HS-27A (cell line): ENCODE results near the gene CCDC127.
A peak's percentile ranks its signal among the peaks of the same experiment; 100 is the strongest.
"Not testable (repeated sequence)": the region's sequence is repeated elsewhere in the genome, so short reads cannot be mapped to it uniquely, and the experiment has no call there.

Experiments
- DNase-seq: peaks from one replicate; pipeline ENCODE4 v3.0.0-alpha.2; 2012; ENCODE audit warnings: low read depth, missing footprints

Gene CCDC127

DNA sequence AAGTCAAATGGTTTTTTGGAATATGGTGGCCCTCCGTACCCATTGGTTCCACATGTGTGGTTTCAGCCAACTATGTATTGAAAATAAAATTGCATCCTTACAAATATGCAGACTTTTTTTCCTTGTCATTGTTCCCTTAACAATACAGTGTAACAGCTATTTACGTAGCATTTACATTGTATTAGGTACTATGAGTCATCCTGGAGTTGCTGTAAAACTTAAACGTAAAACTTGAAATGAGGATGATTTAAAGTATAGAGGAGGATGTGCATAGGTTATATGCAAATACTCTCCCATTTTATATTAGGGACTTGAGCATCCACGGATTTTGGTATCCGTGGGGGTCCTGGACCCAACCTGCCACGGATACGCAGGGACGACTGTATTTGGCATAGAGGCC lies 16.5 kb upstream of the CCDC127 start:
- no peak for DNase-seq

- not testable (repeated sequence) for DNase-seq
Measured at GRCh38 chr5:233426-233825, 15.5 kb upstream of the CCDC127 start.

GRCh38 chr5:231661-232060 lies 13.7 kb upstream of the CCDC127 start:
- DNase-seq: no peak

DNA sequence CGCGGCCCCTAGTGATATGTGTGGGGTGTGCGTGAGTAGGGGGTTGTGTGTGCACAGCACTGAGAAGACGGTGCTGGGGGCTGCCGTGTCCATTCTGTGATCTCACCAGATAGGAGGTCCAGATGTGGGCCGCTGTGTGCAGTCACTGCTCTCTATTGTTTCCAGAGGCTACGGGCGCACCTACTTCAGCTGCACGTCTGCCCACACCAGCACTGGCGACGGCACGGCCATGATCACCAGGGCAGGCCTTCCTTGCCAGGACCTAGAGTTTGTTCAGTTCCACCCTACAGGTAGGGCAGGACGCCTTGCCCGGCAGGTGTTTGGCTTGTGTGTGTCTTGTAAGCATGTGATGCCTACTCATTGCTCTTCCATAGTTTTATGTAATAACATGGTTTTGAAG lies 12.8 kb upstream of the CCDC127 start:
- DNase-seq: no peak

DNA sequence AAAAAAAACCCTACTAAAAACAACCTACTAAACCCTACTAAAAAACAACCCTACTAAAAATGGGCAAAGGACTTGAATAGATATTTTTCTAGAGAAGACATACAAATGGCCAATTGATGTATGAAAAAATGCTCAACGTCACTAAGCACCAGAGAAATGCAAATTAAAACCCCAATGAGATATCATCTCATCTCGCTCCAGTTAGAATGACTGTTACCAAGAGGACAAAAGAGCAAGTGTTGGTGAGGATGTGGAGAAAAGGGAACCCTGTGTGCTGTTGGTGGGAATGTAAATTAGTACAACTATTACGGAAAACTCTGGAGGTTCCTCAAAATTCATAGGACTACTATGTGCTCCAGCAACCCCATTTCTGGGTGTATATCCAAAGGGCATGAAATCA lies 10.9 kb upstream of the CCDC127 start:
- DNase-seq: no peak

- not testable (repeated sequence) for DNase-seq
Measured at GRCh38 chr5:227375-227774, 9.4 kb upstream of the CCDC127 start.

GRCh38 chr5:225334-225733 lies 7.4 kb upstream of the CCDC127 start:
- DNase-seq: no peak

GRCh38 chr5:223791-224190 lies 5.8 kb upstream of the CCDC127 start:
- no peak for DNase-seq

GRCh38 chr5:222951-223715 lies 5.2 kb upstream of the CCDC127 start:
- not testable (repeated sequence) for DNase-seq

GRCh38 chr5:219991-220390 lies 2.0 kb upstream of the CCDC127 start:
- no peak for DNase-seq

DNA sequence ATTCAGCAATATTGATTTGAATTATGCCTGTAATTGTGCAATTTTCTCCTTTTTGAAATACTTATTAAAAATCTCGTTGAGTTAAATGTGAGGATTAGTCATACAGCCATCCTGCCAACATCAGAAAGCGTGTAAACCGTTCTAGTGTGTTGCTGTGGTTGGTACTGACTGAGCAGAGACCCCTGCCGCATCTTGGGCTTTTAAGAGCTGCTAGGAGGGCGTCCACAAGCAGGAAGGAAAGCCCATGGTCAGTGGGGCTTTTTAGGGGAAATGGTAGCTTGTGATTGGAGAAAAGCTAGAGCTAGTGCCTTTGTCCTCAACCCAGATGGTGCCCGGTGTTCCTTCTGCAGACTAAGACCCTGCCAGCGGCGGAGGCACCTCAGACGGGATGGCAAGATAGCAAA lies 1.5 kb upstream of the CCDC127 start:
- peak; percentile 3 for DNase-seq

DNA sequence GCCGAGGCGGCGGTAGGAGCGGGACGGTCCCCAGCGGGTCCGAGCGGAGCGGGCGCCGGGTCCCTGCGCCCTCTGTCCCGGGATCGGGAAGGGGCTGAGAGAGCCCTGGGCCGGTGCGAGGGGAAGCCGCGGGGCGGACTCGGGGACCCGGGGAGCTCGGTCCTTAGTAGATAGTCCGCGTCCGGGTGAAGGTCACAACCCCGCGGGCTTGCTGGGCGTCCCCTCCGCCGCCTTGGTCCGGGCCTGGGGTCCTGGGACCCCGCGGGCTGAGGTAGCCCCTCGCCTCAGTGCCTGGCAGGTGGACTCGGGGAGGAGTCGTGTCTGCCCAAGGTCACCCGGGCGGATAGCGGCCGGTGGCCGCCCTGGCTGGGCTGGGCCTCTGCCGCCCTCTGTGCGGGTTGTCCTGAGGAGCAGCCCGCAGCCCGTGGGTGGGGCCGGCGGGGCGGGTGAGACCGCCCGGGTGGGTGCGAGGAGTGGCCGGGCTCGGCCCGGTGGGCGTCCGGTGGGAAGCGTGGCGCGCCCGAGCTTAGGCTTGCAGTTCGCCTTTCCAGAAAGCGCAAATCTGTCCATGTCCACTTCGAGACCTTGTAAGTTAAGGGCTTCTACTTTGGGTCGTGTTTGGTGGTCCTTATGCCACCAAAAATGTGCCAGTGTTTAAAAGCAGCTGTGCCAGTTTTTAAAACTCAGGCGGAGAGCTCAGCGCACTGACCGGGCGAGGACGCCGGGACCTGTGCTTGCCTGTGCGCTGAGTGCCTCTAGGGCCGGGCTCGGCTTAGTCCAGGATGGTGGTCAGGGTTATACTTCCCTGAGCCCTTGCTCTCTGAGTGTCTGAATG lies 721 bp upstream of the CCDC127 start:
- DNase-seq: peak; percentile 19

GRCh38 chr5:216076-216475 lies 1.9 kb downstream of the CCDC127 start:
- DNase-seq: not testable (repeated sequence)

GRCh38 chr5:215256-215655 lies 2.7 kb downstream of the CCDC127 start:
- DNase-seq: not testable (repeated sequence)

DNA sequence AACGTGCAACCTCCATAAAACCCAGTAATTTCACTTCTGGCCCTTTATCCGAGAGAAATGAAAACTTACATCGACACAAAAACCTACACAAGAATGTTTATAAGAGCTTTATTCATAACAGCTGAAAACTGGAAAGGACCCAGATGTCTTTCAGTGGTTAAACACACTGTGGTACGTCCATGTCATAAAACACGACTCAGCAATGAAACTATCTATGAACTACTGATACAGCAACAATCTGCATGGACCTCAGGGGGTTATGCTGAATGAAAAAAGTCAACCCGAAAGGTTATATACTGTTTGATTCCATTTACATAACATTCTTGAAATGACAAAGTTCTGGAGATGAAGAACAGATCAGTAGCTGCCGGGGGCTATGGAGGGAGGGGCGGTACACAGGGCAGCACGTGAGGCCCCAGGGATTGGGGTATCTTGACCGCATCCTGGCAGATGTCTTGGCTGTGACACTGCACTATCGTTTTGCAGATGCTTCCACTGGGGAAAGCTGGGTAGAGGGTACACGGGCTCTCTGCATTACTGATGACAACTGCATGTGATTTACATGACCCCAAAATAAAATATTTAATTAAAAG lies 4.1 kb downstream of the CCDC127 start:
- no peak for DNase-seq

- DNase-seq: no peak
Measured at GRCh38 chr5:208449-209114, 9.4 kb downstream of the CCDC127 start.

DNA sequence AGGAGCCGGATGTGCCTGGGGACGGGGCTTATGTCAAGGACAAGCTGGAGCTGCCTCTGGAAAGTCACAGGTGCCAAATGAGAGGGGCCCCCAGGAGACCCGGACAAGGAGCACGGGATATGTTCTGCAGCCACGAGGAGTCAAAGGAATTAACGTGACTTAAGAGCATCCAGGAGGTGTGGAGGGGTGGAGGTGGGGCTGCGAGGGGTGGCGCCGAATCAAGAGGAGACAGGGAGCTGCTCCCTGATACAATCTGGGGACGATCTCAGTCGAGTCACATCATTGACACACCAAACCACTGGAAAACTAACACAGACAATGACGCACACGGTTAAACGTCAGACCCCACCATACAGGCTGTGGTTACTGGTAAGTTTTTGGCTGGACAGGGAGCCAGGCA lies 10.4 kb downstream of the CCDC127 start:
- no peak for DNase-seq

- no peak for DNase-seq
Measured at GRCh38 chr5:206927-207536, 10.9 kb downstream of the CCDC127 start.

DNA sequence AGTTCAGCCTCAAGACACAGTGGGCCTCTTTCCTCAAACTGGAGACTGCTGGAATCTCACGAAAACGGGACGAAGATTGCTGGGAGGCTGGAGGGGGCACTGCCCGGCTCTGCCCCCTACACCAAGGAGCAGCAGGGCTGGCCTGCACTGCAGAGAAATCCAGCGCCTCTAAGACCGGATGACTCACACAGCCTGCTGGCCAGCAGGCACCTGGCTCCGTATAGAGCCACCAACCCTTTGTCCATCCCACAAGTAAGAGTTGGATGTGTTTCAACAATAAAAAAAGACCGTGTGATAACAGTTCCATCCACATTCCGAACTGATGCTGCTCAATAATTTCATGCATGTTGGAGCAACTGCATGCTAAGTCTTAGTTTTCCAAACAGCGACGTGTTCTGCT lies 11.5 kb downstream of the CCDC127 start:
- no peak for DNase-seq

- DNase-seq: no peak
Measured at GRCh38 chr5:204966-205670, 12.8 kb downstream of the CCDC127 start.

- DNase-seq: no peak
Measured at GRCh38 chr5:204462-204861, 13.5 kb downstream of the CCDC127 start.
